Heart left ventricle (tissue), 13 donors: ENCODE data around the gene CDH5.

Source experiments
- POLR2A ChIP-seq, 2 donors: fragments of 450-650 bp; IDR thresholded peaks; one replicate each; pipeline ENCODE4 v1.6.1; 2017; ENCODE audit warnings: antibody characterized with exemption in 2 of 2, mild to moderate bottlenecking in 2 of 2, moderate library complexity in 2 of 2
- TF ChIP-seq, protein P1 (sequence below), 12 donors: fragments of 200-600 bp; sonication (generic) in 4 of 12; IDR thresholded peaks; one replicate each; pipeline versions ENCODE4 v1.5.0 to v1.8.0; 2018 to 2022; ENCODE audit warnings: antibody characterized with exemption in 12 of 12, mild to moderate bottlenecking in 5 of 12
- donor health status: ischemic (EF 13 %, LVEDD 7.1; RV severe dilation, severe dysfunction).
- donor health status: DM: no; HTN: yes; CAD: no.
- donor health status: DM: no; HTN: no; CAD: no.
- donor health status: ischemic (EF 25% LVEDD 6.9; RV normal size, moderate dysfunction).
- donor health status: ischemic (EF 25% LVEDD 5.7; RV mildly dilated, moderate dysfunction).
- donor health status: ischemic (EF 35%, LVEDD 5.7; RV mildly dilated, moderate dysfunction).
- donor health status: nonischemic (EF 11% LVEDD 7.7; RV severe dilation, severe dysfunction).
- donor health status: DM: yes; HTN: yes; CAD: no.
- donor health status: PGD.
- donor health status: ischemic (EF 29% LVEDD 5.4; RV normal size, mild dysfunction).
- donor health status: nonischemic (EF 23%, LVEDD 6.1; RV moderate dilation, normal function).

DNA sequence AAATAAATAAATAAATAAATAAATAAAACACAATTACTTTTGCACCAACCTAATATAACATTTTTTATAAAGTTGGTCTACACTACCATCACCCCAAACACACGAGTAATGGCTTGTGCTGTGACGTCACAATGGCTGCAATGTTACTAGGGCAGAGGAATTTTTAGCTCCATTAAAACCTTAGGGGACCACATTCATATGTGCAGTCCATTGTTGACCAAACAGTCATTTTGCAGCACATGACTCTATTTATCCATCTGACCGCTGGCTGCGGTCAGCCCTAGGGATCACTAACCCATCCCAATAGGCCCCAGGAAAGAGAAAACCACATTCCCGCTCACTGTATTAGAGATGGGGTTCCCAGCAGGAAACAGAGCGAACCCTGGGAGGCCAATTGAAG, 9.6 kb downstream of the CDH5 start:
- TF ChIP-seq, protein P1, sequence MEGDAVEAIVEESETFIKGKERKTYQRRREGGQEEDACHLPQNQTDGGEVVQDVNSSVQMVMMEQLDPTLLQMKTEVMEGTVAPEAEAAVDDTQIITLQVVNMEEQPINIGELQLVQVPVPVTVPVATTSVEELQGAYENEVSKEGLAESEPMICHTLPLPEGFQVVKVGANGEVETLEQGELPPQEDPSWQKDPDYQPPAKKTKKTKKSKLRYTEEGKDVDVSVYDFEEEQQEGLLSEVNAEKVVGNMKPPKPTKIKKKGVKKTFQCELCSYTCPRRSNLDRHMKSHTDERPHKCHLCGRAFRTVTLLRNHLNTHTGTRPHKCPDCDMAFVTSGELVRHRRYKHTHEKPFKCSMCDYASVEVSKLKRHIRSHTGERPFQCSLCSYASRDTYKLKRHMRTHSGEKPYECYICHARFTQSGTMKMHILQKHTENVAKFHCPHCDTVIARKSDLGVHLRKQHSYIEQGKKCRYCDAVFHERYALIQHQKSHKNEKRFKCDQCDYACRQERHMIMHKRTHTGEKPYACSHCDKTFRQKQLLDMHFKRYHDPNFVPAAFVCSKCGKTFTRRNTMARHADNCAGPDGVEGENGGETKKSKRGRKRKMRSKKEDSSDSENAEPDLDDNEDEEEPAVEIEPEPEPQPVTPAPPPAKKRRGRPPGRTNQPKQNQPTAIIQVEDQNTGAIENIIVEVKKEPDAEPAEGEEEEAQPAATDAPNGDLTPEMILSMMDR (IDR thresholded peaks at IDR 0.05) = no peak
- TF ChIP-seq POLR2A (IDR thresholded peaks at IDR 0.05) = no peak
